ENCODE results near the gene P2RY6.
A peak's percentile ranks its signal among the peaks of the same experiment; 100 is the strongest.

Gene P2RY6

GRCh38 chr11:73327812-73328364 lies 55.8 kb downstream of the P2RY6 start:
- H3K27ac ChIP-seq (ENCODE audit: low read length), result no peak overlapping the region
- H3K4me1 ChIP-seq (ENCODE audit: control insufficient read depth, low read depth, low read length), result peaks cover 32% of the 10 kb centered on the region

GRCh38 chr11:73330569-73331093 lies 58.5 kb downstream of the P2RY6 start:
- H3K9ac ChIP-seq (ENCODE audit: low read length), result peak overlapping the region; percentile 2
- H3K36me3 ChIP-seq (ENCODE audit: control insufficient read depth, low read depth, low read length), result no peaks in the 10 kb centered on the region
- H3K9me3 ChIP-seq (ENCODE audit: control insufficient read depth, low read depth, low read length), result no peaks in the 10 kb centered on the region
- H3K27ac ChIP-seq (ENCODE audit: low read length), result no peak overlapping the region
- no peak overlapping the region for H3K4me3 ChIP-seq (ENCODE audit: low read length)
- peaks cover 73% of the 10 kb centered on the region for H3K27me3 ChIP-seq (ENCODE audit: control insufficient read depth, insufficient read depth, low read length)
- peaks cover 41% of the 10 kb centered on the region for H3K4me1 ChIP-seq (ENCODE audit: control insufficient read depth, low read depth, low read length)

More at GRCh38 chr11:73327812-73328364, 55.8 kb downstream of the P2RY6 start:
- no peak overlapping the region for H3K9ac ChIP-seq (ENCODE audit: low read length)
- no peaks in the 10 kb centered on the region for H3K9me3 ChIP-seq (ENCODE audit: control insufficient read depth, low read depth, low read length)
- H3K27me3 ChIP-seq (ENCODE audit: control insufficient read depth, insufficient read depth, low read length), result peaks cover 46% of the 10 kb centered on the region
- H3K36me3 ChIP-seq (ENCODE audit: control insufficient read depth, low read depth, low read length), result no peaks in the 10 kb centered on the region
- no peak overlapping the region for H3K4me3 ChIP-seq (ENCODE audit: low read length)

- H3K27me3 ChIP-seq (ENCODE audit: control insufficient read depth, insufficient read depth, low read length), result peaks cover 80% of the 10 kb centered on the region
- H3K9ac ChIP-seq (ENCODE audit: low read length), result peak overlapping the region; percentile 2
- H3K4me1 ChIP-seq (ENCODE audit: control insufficient read depth, low read depth, low read length), result peaks cover 42% of the 10 kb centered on the region
- no peaks in the 10 kb centered on the region for H3K9me3 ChIP-seq (ENCODE audit: control insufficient read depth, low read depth, low read length)
- peak overlapping the region; percentile 38 for H3K4me3 ChIP-seq (ENCODE audit: low read length)
- H3K27ac ChIP-seq (ENCODE audit: low read length), result peak overlapping the region; percentile 40
- no peaks in the 10 kb centered on the region for H3K36me3 ChIP-seq (ENCODE audit: control insufficient read depth, low read depth, low read length)
Observed at GRCh38 chr11:73331138-73331916, 59.2 kb downstream of the P2RY6 start.

GRCh38 chr11:73333173-73333572 lies 61.0 kb downstream of the P2RY6 start:
- no peak overlapping the region for H3K27ac ChIP-seq (ENCODE audit: low read length)
- no peaks in the 10 kb centered on the region for H3K36me3 ChIP-seq (ENCODE audit: control insufficient read depth, low read depth, low read length)
- no peak overlapping the region for H3K4me3 ChIP-seq (ENCODE audit: low read length)
- H3K4me1 ChIP-seq (ENCODE audit: control insufficient read depth, low read depth, low read length), result peaks cover 42% of the 10 kb centered on the region
- H3K9me3 ChIP-seq (ENCODE audit: control insufficient read depth, low read depth, low read length), result no peaks in the 10 kb centered on the region
- H3K9ac ChIP-seq (ENCODE audit: low read length), result no peak overlapping the region
- H3K27me3 ChIP-seq (ENCODE audit: control insufficient read depth, insufficient read depth, low read length), result peaks cover 79% of the 10 kb centered on the region

- Histone ChIP-seq H3K27ac (ENCODE audit: low read length) (no peak overlapping the region), H3K4me3 (ENCODE audit: low read length) (no peak overlapping the region), H3K9me3 (ENCODE audit: control insufficient read depth, low read depth, low read length) (no peaks in the 10 kb centered on the region), H3K4me1 (ENCODE audit: control insufficient read depth, low read depth, low read length) (peaks cover 42% of the 10 kb centered on the region), H3K36me3 (ENCODE audit: control insufficient read depth, low read depth, low read length) (no peaks in the 10 kb centered on the region), H3K9ac (ENCODE audit: low read length) (no peak overlapping the region), H3K27me3 (ENCODE audit: control insufficient read depth, insufficient read depth, low read length) (peaks cover 75% of the 10 kb centered on the region)
Observed at GRCh38 chr11:73333640-73334383, 61.7 kb downstream of the P2RY6 start.

- H3K9ac ChIP-seq (ENCODE audit: low read length), result no peak overlapping the region
Observed at GRCh38 chr11:73334384-73335203, 62.5 kb downstream of the P2RY6 start.

GRCh38 chr11:73335204-73335923 lies 63.2 kb downstream of the P2RY6 start:
- peaks cover 66% of the 10 kb centered on the region for H3K27me3 ChIP-seq (ENCODE audit: control insufficient read depth, insufficient read depth, low read length)
- H3K4me3 ChIP-seq (ENCODE audit: low read length), result no peak overlapping the region
- H3K9ac ChIP-seq (ENCODE audit: low read length), result no peak overlapping the region
- no peaks in the 10 kb centered on the region for H3K9me3 ChIP-seq (ENCODE audit: control insufficient read depth, low read depth, low read length)
- H3K27ac ChIP-seq (ENCODE audit: low read length), result no peak overlapping the region
- no peaks in the 10 kb centered on the region for H3K36me3 ChIP-seq (ENCODE audit: control insufficient read depth, low read depth, low read length)
- peaks cover 46% of the 10 kb centered on the region for H3K4me1 ChIP-seq (ENCODE audit: control insufficient read depth, low read depth, low read length)

More at GRCh38 chr11:73334384-73335203, 62.5 kb downstream of the P2RY6 start:
- H3K9me3 ChIP-seq (ENCODE audit: control insufficient read depth, low read depth, low read length), result no peaks in the 10 kb centered on the region
- H3K4me1 ChIP-seq (ENCODE audit: control insufficient read depth, low read depth, low read length), result peaks cover 42% of the 10 kb centered on the region
- no peak overlapping the region for H3K4me3 ChIP-seq (ENCODE audit: low read length)
- H3K36me3 ChIP-seq (ENCODE audit: control insufficient read depth, low read depth, low read length), result no peaks in the 10 kb centered on the region
- peaks cover 73% of the 10 kb centered on the region for H3K27me3 ChIP-seq (ENCODE audit: control insufficient read depth, insufficient read depth, low read length)
- no peak overlapping the region for H3K27ac ChIP-seq (ENCODE audit: low read length)

GRCh38 chr11:73337846-73338245 lies 65.7 kb downstream of the P2RY6 start:
- Histone ChIP-seq H3K4me3 (ENCODE audit: low read length) (no peak overlapping the region), H3K9ac (ENCODE audit: low read length) (no peak overlapping the region), H3K9me3 (ENCODE audit: control insufficient read depth, low read depth, low read length) (no peaks in the 10 kb centered on the region), H3K4me1 (ENCODE audit: control insufficient read depth, low read depth, low read length) (peaks cover 24% of the 10 kb centered on the region), H3K27ac (ENCODE audit: low read length) (no peak overlapping the region), H3K36me3 (ENCODE audit: control insufficient read depth, low read depth, low read length) (no peaks in the 10 kb centered on the region), H3K27me3 (ENCODE audit: control insufficient read depth, insufficient read depth, low read length) (peaks cover 66% of the 10 kb centered on the region)

GRCh38 chr11:73338279-73338678 lies 66.1 kb downstream of the P2RY6 start:
- Histone ChIP-seq H3K4me3 (ENCODE audit: low read length) (no peak overlapping the region), H3K4me1 (ENCODE audit: control insufficient read depth, low read depth, low read length) (peaks cover 22% of the 10 kb centered on the region), H3K9ac (ENCODE audit: low read length) (no peak overlapping the region), H3K27me3 (ENCODE audit: control insufficient read depth, insufficient read depth, low read length) (peaks cover 64% of the 10 kb centered on the region), H3K9me3 (ENCODE audit: control insufficient read depth, low read depth, low read length) (no peaks in the 10 kb centered on the region), H3K27ac (ENCODE audit: low read length) (no peak overlapping the region), H3K36me3 (ENCODE audit: control insufficient read depth, low read depth, low read length) (no peaks in the 10 kb centered on the region)

GRCh38 chr11:73340164-73340563 lies 68.0 kb downstream of the P2RY6 start:
- H3K27ac ChIP-seq (ENCODE audit: low read length), result no peak overlapping the region
- H3K9ac ChIP-seq (ENCODE audit: low read length), result no peak overlapping the region
- peaks cover 13% of the 10 kb centered on the region for H3K4me1 ChIP-seq (ENCODE audit: control insufficient read depth, low read depth, low read length)
- H3K36me3 ChIP-seq (ENCODE audit: control insufficient read depth, low read depth, low read length), result no peaks in the 10 kb centered on the region
- no peak overlapping the region for H3K4me3 ChIP-seq (ENCODE audit: low read length)
- no peaks in the 10 kb centered on the region for H3K9me3 ChIP-seq (ENCODE audit: control insufficient read depth, low read depth, low read length)
- H3K27me3 ChIP-seq (ENCODE audit: control insufficient read depth, insufficient read depth, low read length), result peaks cover 57% of the 10 kb centered on the region
